H1 (cell line): Measurements from ENCODE around the gene TSKS. TPM values are rescaled to one million over a fixed set of nuclear protein-coding genes. Genes with fewer than 3 reads are reported as not detected.

Source experiments
- CEBPB ChIP-seq: IDR thresholded peaks from 2 replicates; pipeline ENCODE4 v1.6.1; 2012; ENCODE audit warnings: low read depth, low read length
- SP4 ChIP-seq: IDR thresholded peaks from 2 replicates; pipeline ENCODE4 v1.6.1; 2012; ENCODE audit warnings: low read length, inconsistent platforms
- polyA plus RNA-seq, 7 experiments: library from polyadenylated mRNA; depleted of rRNA in 3 of 7; stranded (reverse) in 5 of 7; unstranded in 2 of 7; fragments of >200 nt in 5 of 7; fragments of 200-250 nt in 2 of 7; gene quantifications; 1 replicate in 5 of 7; 2 replicates in 1 of 7; 4 replicates in 1 of 7; pipeline versions ENCODE4 v1.2.1 to v1.2.3, GENCODE V29; 2011 to 2013; ENCODE audit warnings: missing spikeins in 2 of 7, mixed read lengths in 2 of 7
- total RNA-seq: library from RNA; stranded (reverse); fragmentation: NEBNext Ultra II Directional; extraction: Animal tissue kit (Norgen Biotek cat#: 25700); gene quantifications from 2 replicates; pipeline ENCODE4 v1.2.1, GENCODE V29; 2021
- TF ChIP-seq, protein P1 (sequence below): fragments of 300-600 bp; sonication (generic); IDR thresholded peaks from 2 replicates; pipeline ENCODE4 v1.7.1; 2012; ENCODE audit warnings: low read length, moderate library complexity, mild to moderate bottlenecking, inconsistent platforms; ENCODE audit not compliant: insufficient replicate concordance

The TSKS gene
- total and polyA plus RNA-seq, 2 of the 8 experiments (the other 6 are each of a cell fraction or from before 2014, with no cell fraction given): 0.21 TPM; not detected in 1

DNA sequence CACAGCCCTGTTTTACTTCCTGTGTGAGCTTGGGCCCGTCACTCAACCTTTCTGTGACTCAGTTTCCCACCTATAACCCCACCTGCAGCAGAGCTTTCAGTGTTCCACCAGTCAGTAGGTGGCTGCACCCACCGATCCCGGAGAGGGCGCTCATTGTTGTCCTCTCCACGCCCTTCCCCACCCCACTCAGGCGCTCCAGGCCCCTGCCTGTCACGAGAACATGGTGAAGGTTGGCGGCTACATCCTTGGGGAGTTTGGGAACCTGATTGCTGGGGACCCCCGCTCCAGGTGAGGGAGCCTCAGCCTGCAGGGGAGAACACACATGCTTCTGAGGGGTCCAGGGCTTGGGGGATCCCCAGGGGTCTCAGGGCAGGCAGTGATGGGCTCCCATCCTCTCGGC is 37.7 kb upstream of the TSKS start (continued):
- TF ChIP-seq, protein P1, sequence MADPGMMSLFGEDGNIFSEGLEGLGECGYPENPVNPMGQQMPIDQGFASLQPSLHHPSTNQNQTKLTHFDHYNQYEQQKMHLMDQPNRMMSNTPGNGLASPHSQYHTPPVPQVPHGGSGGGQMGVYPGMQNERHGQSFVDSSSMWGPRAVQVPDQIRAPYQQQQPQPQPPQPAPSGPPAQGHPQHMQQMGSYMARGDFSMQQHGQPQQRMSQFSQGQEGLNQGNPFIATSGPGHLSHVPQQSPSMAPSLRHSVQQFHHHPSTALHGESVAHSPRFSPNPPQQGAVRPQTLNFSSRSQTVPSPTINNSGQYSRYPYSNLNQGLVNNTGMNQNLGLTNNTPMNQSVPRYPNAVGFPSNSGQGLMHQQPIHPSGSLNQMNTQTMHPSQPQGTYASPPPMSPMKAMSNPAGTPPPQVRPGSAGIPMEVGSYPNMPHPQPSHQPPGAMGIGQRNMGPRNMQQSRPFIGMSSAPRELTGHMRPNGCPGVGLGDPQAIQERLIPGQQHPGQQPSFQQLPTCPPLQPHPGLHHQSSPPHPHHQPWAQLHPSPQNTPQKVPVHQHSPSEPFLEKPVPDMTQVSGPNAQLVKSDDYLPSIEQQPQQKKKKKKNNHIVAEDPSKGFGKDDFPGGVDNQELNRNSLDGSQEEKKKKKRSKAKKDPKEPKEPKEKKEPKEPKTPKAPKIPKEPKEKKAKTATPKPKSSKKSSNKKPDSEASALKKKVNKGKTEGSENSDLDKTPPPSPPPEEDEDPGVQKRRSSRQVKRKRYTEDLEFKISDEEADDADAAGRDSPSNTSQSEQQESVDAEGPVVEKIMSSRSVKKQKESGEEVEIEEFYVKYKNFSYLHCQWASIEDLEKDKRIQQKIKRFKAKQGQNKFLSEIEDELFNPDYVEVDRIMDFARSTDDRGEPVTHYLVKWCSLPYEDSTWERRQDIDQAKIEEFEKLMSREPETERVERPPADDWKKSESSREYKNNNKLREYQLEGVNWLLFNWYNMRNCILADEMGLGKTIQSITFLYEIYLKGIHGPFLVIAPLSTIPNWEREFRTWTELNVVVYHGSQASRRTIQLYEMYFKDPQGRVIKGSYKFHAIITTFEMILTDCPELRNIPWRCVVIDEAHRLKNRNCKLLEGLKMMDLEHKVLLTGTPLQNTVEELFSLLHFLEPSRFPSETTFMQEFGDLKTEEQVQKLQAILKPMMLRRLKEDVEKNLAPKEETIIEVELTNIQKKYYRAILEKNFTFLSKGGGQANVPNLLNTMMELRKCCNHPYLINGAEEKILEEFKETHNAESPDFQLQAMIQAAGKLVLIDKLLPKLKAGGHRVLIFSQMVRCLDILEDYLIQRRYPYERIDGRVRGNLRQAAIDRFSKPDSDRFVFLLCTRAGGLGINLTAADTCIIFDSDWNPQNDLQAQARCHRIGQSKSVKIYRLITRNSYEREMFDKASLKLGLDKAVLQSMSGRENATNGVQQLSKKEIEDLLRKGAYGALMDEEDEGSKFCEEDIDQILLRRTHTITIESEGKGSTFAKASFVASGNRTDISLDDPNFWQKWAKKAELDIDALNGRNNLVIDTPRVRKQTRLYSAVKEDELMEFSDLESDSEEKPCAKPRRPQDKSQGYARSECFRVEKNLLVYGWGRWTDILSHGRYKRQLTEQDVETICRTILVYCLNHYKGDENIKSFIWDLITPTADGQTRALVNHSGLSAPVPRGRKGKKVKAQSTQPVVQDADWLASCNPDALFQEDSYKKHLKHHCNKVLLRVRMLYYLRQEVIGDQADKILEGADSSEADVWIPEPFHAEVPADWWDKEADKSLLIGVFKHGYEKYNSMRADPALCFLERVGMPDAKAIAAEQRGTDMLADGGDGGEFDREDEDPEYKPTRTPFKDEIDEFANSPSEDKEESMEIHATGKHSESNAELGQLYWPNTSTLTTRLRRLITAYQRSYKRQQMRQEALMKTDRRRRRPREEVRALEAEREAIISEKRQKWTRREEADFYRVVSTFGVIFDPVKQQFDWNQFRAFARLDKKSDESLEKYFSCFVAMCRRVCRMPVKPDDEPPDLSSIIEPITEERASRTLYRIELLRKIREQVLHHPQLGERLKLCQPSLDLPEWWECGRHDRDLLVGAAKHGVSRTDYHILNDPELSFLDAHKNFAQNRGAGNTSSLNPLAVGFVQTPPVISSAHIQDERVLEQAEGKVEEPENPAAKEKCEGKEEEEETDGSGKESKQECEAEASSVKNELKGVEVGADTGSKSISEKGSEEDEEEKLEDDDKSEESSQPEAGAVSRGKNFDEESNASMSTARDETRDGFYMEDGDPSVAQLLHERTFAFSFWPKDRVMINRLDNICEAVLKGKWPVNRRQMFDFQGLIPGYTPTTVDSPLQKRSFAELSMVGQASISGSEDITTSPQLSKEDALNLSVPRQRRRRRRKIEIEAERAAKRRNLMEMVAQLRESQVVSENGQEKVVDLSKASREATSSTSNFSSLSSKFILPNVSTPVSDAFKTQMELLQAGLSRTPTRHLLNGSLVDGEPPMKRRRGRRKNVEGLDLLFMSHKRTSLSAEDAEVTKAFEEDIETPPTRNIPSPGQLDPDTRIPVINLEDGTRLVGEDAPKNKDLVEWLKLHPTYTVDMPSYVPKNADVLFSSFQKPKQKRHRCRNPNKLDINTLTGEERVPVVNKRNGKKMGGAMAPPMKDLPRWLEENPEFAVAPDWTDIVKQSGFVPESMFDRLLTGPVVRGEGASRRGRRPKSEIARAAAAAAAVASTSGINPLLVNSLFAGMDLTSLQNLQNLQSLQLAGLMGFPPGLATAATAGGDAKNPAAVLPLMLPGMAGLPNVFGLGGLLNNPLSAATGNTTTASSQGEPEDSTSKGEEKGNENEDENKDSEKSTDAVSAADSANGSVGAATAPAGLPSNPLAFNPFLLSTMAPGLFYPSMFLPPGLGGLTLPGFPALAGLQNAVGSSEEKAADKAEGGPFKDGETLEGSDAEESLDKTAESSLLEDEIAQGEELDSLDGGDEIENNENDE: no peak
- TF ChIP-seq CEBPB: no peak
- no peak for TF ChIP-seq SP4
